Activated CD8-positive, alpha-beta memory T cell treated with anti-CD3 and anti-CD28 coated beads for 48 hours (primary cell): Measurements from ENCODE around the gene PATJ.
"Not testable (repeated sequence)": the region's sequence is repeated elsewhere in the genome, so short reads cannot be mapped to it uniquely, and the experiment has no call there.

ENCODE experiments used
- DNase-seq, 3 experiments: peaks; one replicate each; pipeline ENCODE4 v3.0.0-alpha.2; 2020; ENCODE audit warnings: low read depth in 2 of 3, low spot score in 2 of 3

The PATJ gene

GRCh38 chr1:61741711-61742619 lies at the start of gene PATJ:
Gene PATJ, plus strand, starts transcription at chr1:61742480. Its CDS starts 20,413 bp downstream, at chr1:61762893.
- peak; percentile 18 to 42 (median 25) for DNase-seq

GRCh38 chr1:61699911-61700851 lies 42.1 kb upstream of the PATJ start:
- DNase-seq = no peak

- DNase-seq = no peak
These were observed 33.0 kb upstream of the PATJ start for GRCh38 chr1:61708953-61709907.

- DNase-seq = no peak
These were observed 32.4 kb upstream of the PATJ start for GRCh38 chr1:61709908-61710289.

GRCh38 chr1:61711257-61711656 lies 31.0 kb upstream of the PATJ start:
- not testable (repeated sequence) for DNase-seq

GRCh38 chr1:61711969-61712368 lies 30.3 kb upstream of the PATJ start:
- no peak for DNase-seq

- DNase-seq = not testable (repeated sequence)
These were observed 23.1 kb upstream of the PATJ start for GRCh38 chr1:61718996-61719663.

- DNase-seq = no peak
These were observed 17.8 kb upstream of the PATJ start for GRCh38 chr1:61724506-61724812.

- DNase-seq = peak; percentile 69 to 81 (median 71)
These were observed 17.2 kb upstream of the PATJ start, which contains the start of gene TM2D1 for GRCh38 chr1:61724813-61725694. Gene TM2D1, minus strand, starts transcription at chr1:61725141. Its CDS starts 21 bp downstream, at chr1:61725120.

GRCh38 chr1:61727544-61727943 lies 14.7 kb upstream of the PATJ start:
- DNase-seq = no peak

GRCh38 chr1:61730679-61731078 lies 11.6 kb upstream of the PATJ start:
- not testable (repeated sequence) for DNase-seq

GRCh38 chr1:61732726-61733125 lies 9.6 kb upstream of the PATJ start:
- no peak for DNase-seq

GRCh38 chr1:61740751-61741700 lies 1.3 kb upstream of the PATJ start:
- DNase-seq = no peak

- no peak for DNase-seq
These were observed 545 bp downstream of the PATJ start for GRCh38 chr1:61742620-61743430.

- DNase-seq = no peak
These were observed 1.1 kb downstream of the PATJ start for GRCh38 chr1:61743431-61743705.

GRCh38 chr1:61743716-61744580 lies 1.7 kb downstream of the PATJ start:
- no peak for DNase-seq
